ENCODE measurements around the gene SUGCT.

The SUGCT gene

GRCh38 chr7:40799493-40800403, 664.9 kb downstream of the SUGCT start:
- TF ChIP-seq MAX (IDR thresholded peaks at IDR 0.05) (no peak), CREB1 (IDR thresholded peaks at IDR 0.05; ENCODE audit: low read depth) (no peak), EP300 (IDR thresholded peaks at IDR 0.05; ENCODE audit: borderline replicate concordance) (no peak), RAD21 (IDR thresholded peaks at IDR 0.05; ENCODE audit: low read depth) (no peak), REST (IDR thresholded peaks at IDR 0.05; ENCODE audit: low read depth) (no peak), EGR1 (IDR thresholded peaks at IDR 0.05) (no peak), TCF12 (IDR thresholded peaks at IDR 0.05; ENCODE audit: low read depth) (no peak)

- TF ChIP-seq EP300 (IDR thresholded peaks at IDR 0.05; ENCODE audit: borderline replicate concordance) (no peak), CEBPB (IDR thresholded peaks at IDR 0.05) (no peak), TCF12 (IDR thresholded peaks at IDR 0.05; ENCODE audit: low read depth) (no peak), FOXM1 (IDR thresholded peaks at IDR 0.05; ENCODE audit: borderline replicate concordance, low read depth) (no peak), YY1 (IDR thresholded peaks at IDR 0.05; ENCODE audit: low read depth) (no peak)
Observed at GRCh38 chr7:40800771-40801170, 666.0 kb downstream of the SUGCT start.

- TF ChIP-seq CEBPB (IDR thresholded peaks at IDR 0.05) (no peak), EP300 (IDR thresholded peaks at IDR 0.05; ENCODE audit: borderline replicate concordance) (no peak), TEAD4 (IDR thresholded peaks at IDR 0.05) (no peak), RAD21 (IDR thresholded peaks at IDR 0.05; ENCODE audit: low read depth) (no peak), YY1 (IDR thresholded peaks at IDR 0.05; ENCODE audit: low read depth) (no peak), USF1 (IDR thresholded peaks at IDR 0.05) (no peak), TAF1 (IDR thresholded peaks at IDR 0.05; ENCODE audit: low read depth) (no peak), CREB1 (IDR thresholded peaks at IDR 0.05; ENCODE audit: low read depth) (no peak), NFIC (IDR thresholded peaks at IDR 0.05) (no peak), EGR1 (IDR thresholded peaks at IDR 0.05) (no peak), REST (IDR thresholded peaks at IDR 0.05; ENCODE audit: low read depth) (no peak), TCF12 (IDR thresholded peaks at IDR 0.05; ENCODE audit: low read depth) (no peak), ZBTB7A (IDR thresholded peaks at IDR 0.05; ENCODE audit: low read depth) (no peak), FOXM1 (IDR thresholded peaks at IDR 0.05; ENCODE audit: borderline replicate concordance, low read depth) (no peak), MAX (IDR thresholded peaks at IDR 0.05) (no peak)
Observed at GRCh38 chr7:40802497-40802896, 667.7 kb downstream of the SUGCT start.

- TF ChIP-seq RAD21 (IDR thresholded peaks at IDR 0.05; ENCODE audit: low read depth) (no peak), CEBPB (IDR thresholded peaks at IDR 0.05) (no peak), EP300 (IDR thresholded peaks at IDR 0.05; ENCODE audit: borderline replicate concordance) (no peak), YY1 (IDR thresholded peaks at IDR 0.05; ENCODE audit: low read depth) (no peak), ZBTB7A (IDR thresholded peaks at IDR 0.05; ENCODE audit: low read depth) (no peak), NFIC (IDR thresholded peaks at IDR 0.05) (no peak)
Observed at GRCh38 chr7:40804477-40805215, 669.8 kb downstream of the SUGCT start.

GRCh38 chr7:40805361-40805760, 670.6 kb downstream of the SUGCT start:
- TF ChIP-seq CEBPB (IDR thresholded peaks at IDR 0.05) (no peak), FOXM1 (IDR thresholded peaks at IDR 0.05; ENCODE audit: borderline replicate concordance, low read depth) (no peak), MAX (IDR thresholded peaks at IDR 0.05) (no peak), NFIC (IDR thresholded peaks at IDR 0.05) (no peak), ZBTB7A (IDR thresholded peaks at IDR 0.05; ENCODE audit: low read depth) (no peak)

- TF ChIP-seq MAX (IDR thresholded peaks at IDR 0.05) = no peak
- no peak for TF ChIP-seq CREB1 (IDR thresholded peaks at IDR 0.05; ENCODE audit: low read depth)
- no peak for TF ChIP-seq REST (IDR thresholded peaks at IDR 0.05; ENCODE audit: low read depth)
- no peak for TF ChIP-seq NFIC (IDR thresholded peaks at IDR 0.05)
- TF ChIP-seq FOXM1 (IDR thresholded peaks at IDR 0.05; ENCODE audit: borderline replicate concordance, low read depth) = no peak
- no peak for TF ChIP-seq ZBTB7A (IDR thresholded peaks at IDR 0.05; ENCODE audit: low read depth)
- TF ChIP-seq TCF12 (IDR thresholded peaks at IDR 0.05; ENCODE audit: low read depth) = no peak
- no peak for TF ChIP-seq EP300 (IDR thresholded peaks at IDR 0.05; ENCODE audit: borderline replicate concordance)
- TF ChIP-seq RAD21 (IDR thresholded peaks at IDR 0.05; ENCODE audit: low read depth) = no peak
- no peak for TF ChIP-seq TAF1 (IDR thresholded peaks at IDR 0.05; ENCODE audit: low read depth)
- no peak for TF ChIP-seq TEAD4 (IDR thresholded peaks at IDR 0.05)
- TF ChIP-seq USF1 (IDR thresholded peaks at IDR 0.05) = no peak
- no peak for TF ChIP-seq CEBPB (IDR thresholded peaks at IDR 0.05)
- no peak for TF ChIP-seq YY1 (IDR thresholded peaks at IDR 0.05; ENCODE audit: low read depth)
- TF ChIP-seq EGR1 (IDR thresholded peaks at IDR 0.05) = no peak
Observed at GRCh38 chr7:40808378-40808942, 673.7 kb downstream of the SUGCT start.

Measured in Ishikawa (cell line).